ENCODE data around the gene RBMS1. TPM values are rescaled to one million over a fixed set of nuclear protein-coding genes. Genes with fewer than 3 reads are reported as not detected.

The RBMS1 gene
- total RNA-seq, 3 donors from 2014 or later (not counting 1 experiment from before 2014, with no cell fraction given): 111 to 167 (median 132) TPM

- H3K27me3 Mint-ChIP-seq (ENCODE audit: low read depth in 2 of 2): no peaks in the 10 kb centered on the region
- no peak for DNase-seq
- H3K36me3 Mint-ChIP-seq: no peaks in the 10 kb centered on the region
- Histone ChIP-seq H3K9me3 (ENCODE audit: control insufficient read depth, insufficient read depth, low read length) (no peaks in the 10 kb centered on the region), H3K27ac (ENCODE audit: low read length) (no peak overlapping the region), H3K4me1 (ENCODE audit: control insufficient read depth, insufficient read depth, low read length) (peaks cover 12% of the 10 kb centered on the region), H3K4me3 (ENCODE audit: low read length) (no peak overlapping the region), H3K27me3 (ENCODE audit: control insufficient read depth, insufficient read depth, low read length) (no peaks in the 10 kb centered on the region), H3K36me3 (ENCODE audit: control insufficient read depth, insufficient read depth, low read length) (no peaks in the 10 kb centered on the region)
- intact Hi-C loops (cut with micrococcal nuclease): no loop called here
- no peak overlapping the region for H3K27ac Mint-ChIP-seq
- 100% methylated on average over 4 of the region's 4 CpGs for WGBS (ENCODE audit: insufficient coverage)
- no peak for TF ChIP-seq CTCF (IDR thresholded peaks at IDR 0.05)
- no peak for ATAC-seq
- H3K4me1 Mint-ChIP-seq: peaks cover 76 to 85% of the 10 kb centered on the region in 2 donors
- H3K4me3 Mint-ChIP-seq: no peak overlapping the region
- no peaks in the 10 kb centered on the region for H3K9me3 Mint-ChIP-seq
Measured at GRCh38 chr2:160336635-160337034, 157.0 kb downstream of the RBMS1 start.

- Histone ChIP-seq H3K36me3 (ENCODE audit: control insufficient read depth, insufficient read depth, low read length) (no peaks in the 10 kb centered on the region), H3K9me3 (ENCODE audit: control insufficient read depth, insufficient read depth, low read length) (no peaks in the 10 kb centered on the region), H3K27ac (ENCODE audit: low read length) (no peak overlapping the region), H3K4me3 (ENCODE audit: low read length) (no peak overlapping the region), H3K27me3 (ENCODE audit: control insufficient read depth, insufficient read depth, low read length) (no peaks in the 10 kb centered on the region), H3K4me1 (ENCODE audit: control insufficient read depth, insufficient read depth, low read length) (peaks cover 13% of the 10 kb centered on the region)
- WGBS (ENCODE audit: insufficient coverage): 60% methylated on average over 1 of the region's 1 CpG
- no peak overlapping the region for H3K4me3 Mint-ChIP-seq
- intact Hi-C loops (cut with micrococcal nuclease): no loop called here
- no peak for TF ChIP-seq CTCF (IDR thresholded peaks at IDR 0.05)
- no peak for DNase-seq
- no peaks in the 10 kb centered on the region for H3K27me3 Mint-ChIP-seq (ENCODE audit: low read depth in 2 of 2)
- peaks cover 81 to 87% of the 10 kb centered on the region in 2 donors for H3K4me1 Mint-ChIP-seq
- H3K36me3 Mint-ChIP-seq: no peaks in the 10 kb centered on the region
- no peaks in the 10 kb centered on the region for H3K9me3 Mint-ChIP-seq
- no peak for ATAC-seq
- H3K27ac Mint-ChIP-seq: peak overlapping the region; percentile 77 to 88
Measured at GRCh38 chr2:160336105-160336504, 157.5 kb downstream of the RBMS1 start.

GRCh38 chr2:160335441-160335840, 158.2 kb downstream of the RBMS1 start:
- no peak for TF ChIP-seq CTCF (IDR thresholded peaks at IDR 0.05)
- H3K27me3 Mint-ChIP-seq (ENCODE audit: low read depth in 2 of 2): no peaks in the 10 kb centered on the region
- H3K9me3 Mint-ChIP-seq: no peaks in the 10 kb centered on the region
- no peak for ATAC-seq
- no peak overlapping the region for H3K4me3 Mint-ChIP-seq
- Histone ChIP-seq H3K4me1 (ENCODE audit: control insufficient read depth, insufficient read depth, low read length) (peaks cover 17% of the 10 kb centered on the region), H3K27ac (ENCODE audit: low read length) (no peak overlapping the region), H3K27me3 (ENCODE audit: control insufficient read depth, insufficient read depth, low read length) (no peaks in the 10 kb centered on the region), H3K9me3 (ENCODE audit: control insufficient read depth, insufficient read depth, low read length) (no peaks in the 10 kb centered on the region), H3K36me3 (ENCODE audit: control insufficient read depth, insufficient read depth, low read length) (no peaks in the 10 kb centered on the region), H3K4me3 (ENCODE audit: low read length) (no peak overlapping the region)
- 97% methylated on average over 5 of the region's 5 CpGs for WGBS (ENCODE audit: insufficient coverage)
- intact Hi-C loops (cut with micrococcal nuclease): no loop called here
- no peak for DNase-seq
- no peaks in the 10 kb centered on the region for H3K36me3 Mint-ChIP-seq
- peak overlapping the region; percentile 77 to 88 for H3K27ac Mint-ChIP-seq
- H3K4me1 Mint-ChIP-seq: peaks cover 86 to 92% of the 10 kb centered on the region in 2 donors

GRCh38 chr2:160334028-160334741, 159.4 kb downstream of the RBMS1 start:
- H3K27me3 ChIP-seq (ENCODE audit: control insufficient read depth, insufficient read depth, low read length): no peaks in the 10 kb centered on the region
- no peak overlapping the region for H3K27ac ChIP-seq (ENCODE audit: low read length)
- H3K36me3 Mint-ChIP-seq: no peaks in the 10 kb centered on the region
- no peaks in the 10 kb centered on the region for H3K9me3 ChIP-seq (ENCODE audit: control insufficient read depth, insufficient read depth, low read length)
- no peaks in the 10 kb centered on the region for H3K36me3 ChIP-seq (ENCODE audit: control insufficient read depth, insufficient read depth, low read length)
- TF ChIP-seq CTCF (IDR thresholded peaks at IDR 0.05): no peak
- no peaks in the 10 kb centered on the region for H3K9me3 Mint-ChIP-seq
- peaks cover 86 to 91% of the 10 kb centered on the region in 2 donors for H3K4me1 Mint-ChIP-seq
- ATAC-seq (peak in 1 of 3 donors; percentile 25), DNase-seq (no peak)
- intact Hi-C loops (cut with micrococcal nuclease): no loop called here
- H3K4me1 ChIP-seq (ENCODE audit: control insufficient read depth, insufficient read depth, low read length): peaks cover 17% of the 10 kb centered on the region
- no peak overlapping the region for H3K4me3 Mint-ChIP-seq
- no peaks in the 10 kb centered on the region for H3K27me3 Mint-ChIP-seq (ENCODE audit: low read depth in 2 of 2)
- H3K27ac Mint-ChIP-seq: peak overlapping the region; percentile 77 to 88
- H3K4me3 ChIP-seq (ENCODE audit: low read length): no peak overlapping the region
- 79% methylated on average over 4 of the region's 4 CpGs for WGBS (ENCODE audit: insufficient coverage)
